IMR-90 (cell line): ENCODE results near the gene CPN2. TPM values are rescaled to one million over a fixed set of nuclear protein-coding genes. Genes with fewer than 3 reads are reported as not detected.

Source experiments
- ATAC-seq: fragments of 200-7000 bp; cut with Tn5 transposase; 2 replicates; pipeline ENCODE4 v1.9.1; 2020; ENCODE audit warnings: low read depth, mild to moderate bottlenecking, moderate library complexity
- BruUV-seq: library from RNA; stranded (reverse); fragments of 400-500 nt; replicated peaks from 2 replicates; lab custom pipeline; 2021; lab: Mats Ljungman, UMichigan
- CTCF ChIA-PET: fragments of 300-600 bp; formaldehyde crosslinking; extraction: SDS; loops from one replicate; lab custom pipeline; 2021; ENCODE audit warnings: antibody characterized with exemption; lab: Yijun Ruan, JAX
- POLR2A ChIA-PET: fragments of 300-600 bp; sonication (Branson Sonifier 250); formaldehyde crosslinking; loops from one replicate; lab custom pipeline; 2022; ENCODE audit warnings: antibody characterized with exemption; ENCODE audit not compliant: unreplicated experiment; lab: Charles Lee
- DNase-seq: peaks from one replicate; pipeline ENCODE4 v3.0.0; 2013
- H2AFZ ChIP-seq: replicated peaks from 2 replicates; pipeline ENCODE3; 2013; ENCODE audit warnings: low read length, mild to moderate bottlenecking; ENCODE audit not compliant: poor library complexity
- H2AK5ac ChIP-seq: 2 replicates; pipeline ENCODE4 v1.6.1; 2013; ENCODE audit warnings: low read depth, low read length, inconsistent platforms
- H2AK9ac ChIP-seq: replicated peaks from 2 replicates; pipeline ENCODE3; 2013; ENCODE audit warnings: mild to moderate bottlenecking, low read depth, low read length, moderate library complexity; ENCODE audit not compliant: poor library complexity
- H2BK120ac ChIP-seq: 2 replicates; pipeline ENCODE4 v1.6.1; 2013; ENCODE audit warnings: low read depth, low read length, inconsistent platforms
- H2BK15ac ChIP-seq: 3 replicates; pipeline ENCODE4 v1.6.1; 2013; ENCODE audit warnings: low read depth, low read length, inconsistent platforms
- H2BK20ac ChIP-seq: 2 replicates; pipeline ENCODE4 v1.6.1; 2013; ENCODE audit warnings: low read depth, mild to moderate bottlenecking, inconsistent platforms, low read length, moderate library complexity
- H2BK5ac ChIP-seq: 2 replicates; pipeline ENCODE4 v1.6.1; 2013; ENCODE audit warnings: mild to moderate bottlenecking, low read depth, low read length, inconsistent platforms; ENCODE audit not compliant: poor library complexity, severe bottlenecking
- H3K14ac ChIP-seq: replicated peaks from 2 replicates; pipeline ENCODE4 v1.6.1; 2013; ENCODE audit warnings: low read depth, low read length, inconsistent platforms
- H3K18ac ChIP-seq: 2 replicates; pipeline ENCODE4 v1.6.1; 2013; ENCODE audit warnings: low read depth, low read length, control low read depth
- H3K23ac ChIP-seq: 2 replicates; pipeline ENCODE4 v1.6.1; 2013; ENCODE audit warnings: low read depth, low read length, inconsistent platforms
- H3K27ac ChIP-seq: 2 replicates; pipeline ENCODE4 v1.5.1; 2013; ENCODE audit warnings: mild to moderate bottlenecking, control low read depth, low read length; ENCODE audit not compliant: insufficient read depth
- H3K27me3 ChIP-seq: 2 replicates; pipeline ENCODE4 v1.6.1; 2013; ENCODE audit warnings: low read length; ENCODE audit not compliant: control insufficient read depth, insufficient read depth
- H3K36me3 ChIP-seq: 2 replicates; pipeline ENCODE4 v1.6.1; 2013; ENCODE audit warnings: low read length, mixed read lengths; ENCODE audit not compliant: control insufficient read depth, insufficient read depth
- H3K4ac ChIP-seq: 2 replicates; pipeline ENCODE4 v1.6.1; 2013; ENCODE audit warnings: low read depth, low read length, inconsistent platforms
- H3K4me1 ChIP-seq: 2 replicates; pipeline ENCODE4 v1.6.1; 2013; ENCODE audit warnings: low read length, mixed read lengths; ENCODE audit not compliant: control insufficient read depth, insufficient read depth
- H3K4me2 ChIP-seq: 2 replicates; pipeline ENCODE4 v1.6.1; 2013; ENCODE audit warnings: low read depth, mild to moderate bottlenecking, control low read depth, low read length, moderate library complexity
- H3K4me3 ChIP-seq: 2 replicates; pipeline ENCODE4 v1.5.1; 2013; ENCODE audit warnings: low read depth, mild to moderate bottlenecking, control low read depth, low read length, moderate library complexity; ENCODE audit not compliant: insufficient read depth
- H3K56ac ChIP-seq: 2 replicates; pipeline ENCODE4 v1.6.1; 2013; ENCODE audit warnings: low read length, inconsistent platforms; ENCODE audit not compliant: insufficient read depth; ENCODE audit errors: extremely low read depth
- H3K79me1 ChIP-seq, 2 experiments: 2 replicates each; pipeline ENCODE4 v1.6.1; 2013; ENCODE audit warnings: low read length in 2 of 2, inconsistent platforms in 1 of 2, low read depth in 1 of 2
- H3K9ac ChIP-seq: 2 replicates; pipeline ENCODE4 v1.6.1; 2013; ENCODE audit warnings: low read depth, low read length, control low read depth
- H3K9me1 ChIP-seq: 2 replicates; pipeline ENCODE4 v1.6.1; 2013; ENCODE audit warnings: low read length, inconsistent platforms; ENCODE audit not compliant: insufficient read depth
- H3K9me3 ChIP-seq: 2 replicates; pipeline ENCODE4 v1.6.1; 2013; ENCODE audit warnings: low read length; ENCODE audit not compliant: control insufficient read depth, insufficient read depth
- H4K20me1 ChIP-seq: 2 replicates; pipeline ENCODE4 v1.6.1; 2013; ENCODE audit warnings: low read length, inconsistent platforms; ENCODE audit not compliant: insufficient read depth
- H4K5ac ChIP-seq: 2 replicates; pipeline ENCODE4 v1.6.1; 2013; ENCODE audit warnings: mild to moderate bottlenecking, low read depth, low read length, control low read depth
- H4K8ac ChIP-seq, 2 experiments: 2 replicates each; pipeline ENCODE4 v1.6.1; 2013; ENCODE audit warnings: low read depth in 2 of 2, low read length in 2 of 2, control low read depth in 1 of 2, inconsistent platforms in 1 of 2
- H4K91ac ChIP-seq: 2 replicates; pipeline ENCODE4 v1.6.1; 2013; ENCODE audit warnings: low read depth, low read length, inconsistent platforms; ENCODE audit not compliant: insufficient read depth
- BHLHE40 ChIP-seq: fragments of 150-350 bp; IDR thresholded peaks from 2 replicates; pipeline ENCODE4 v1.6.1; 2016; ENCODE audit warnings: mild to moderate bottlenecking, low read depth, low read length
- CEBPB ChIP-seq: IDR thresholded peaks from 2 replicates; pipeline ENCODE4 v1.6.1; 2012; ENCODE audit warnings: low read depth, low read length, improper control_type of control experiment
- CHD1 ChIP-seq: IDR thresholded peaks from 2 replicates; pipeline ENCODE4 v1.6.1; 2012; ENCODE audit warnings: low read depth, low read length, improper control_type of control experiment
- CTCF ChIP-seq: conservative IDR thresholded peaks from 2 replicates; pipeline ENCODE4 v1.5.1; 2012; ENCODE audit warnings: mild to moderate bottlenecking, low read depth, low read length, improper control_type of control experiment
- ELK1 ChIP-seq: fragments of 150-350 bp; IDR thresholded peaks from 2 replicates; pipeline ENCODE4 v1.6.1; 2016; ENCODE audit warnings: low read depth, mild to moderate bottlenecking, low read length, moderate library complexity, borderline replicate concordance
- FOS ChIP-seq: fragments of 150-350 bp; IDR thresholded peaks from 2 replicates; pipeline ENCODE4 v1.6.1; 2016; ENCODE audit warnings: low read depth, low read length
- MAFK ChIP-seq: IDR thresholded peaks from 2 replicates; pipeline ENCODE4 v1.6.1; 2012; ENCODE audit warnings: low read depth, low read length, improper control_type of control experiment
- MAZ ChIP-seq: IDR thresholded peaks from 2 replicates; pipeline ENCODE4 v1.6.1; 2012; ENCODE audit warnings: low read depth, mild to moderate bottlenecking, low read length, improper control_type of control experiment, moderate library complexity, borderline replicate concordance
- MXI1 ChIP-seq: IDR thresholded peaks from 2 replicates; pipeline ENCODE4 v1.6.1; 2012; ENCODE audit warnings: low read depth, mild to moderate bottlenecking, low read length, moderate library complexity, borderline replicate concordance
- NFE2L2 ChIP-seq: fragments of 150-350 bp; IDR thresholded peaks from 2 replicates; pipeline ENCODE4 v1.6.1; 2016; ENCODE audit warnings: low read depth, mild to moderate bottlenecking, low read length
- POLR2A ChIP-seq: IDR thresholded peaks from 2 replicates; pipeline ENCODE4 v1.6.1; 2012; ENCODE audit warnings: mild to moderate bottlenecking, low read depth, low read length
- RAD21 ChIP-seq: IDR thresholded peaks from 2 replicates; pipeline ENCODE4 v1.6.1; 2012; ENCODE audit warnings: low read length, improper control_type of control experiment
- RCOR1 ChIP-seq: IDR thresholded peaks from 2 replicates; pipeline ENCODE4 v1.6.1; 2012; ENCODE audit warnings: mild to moderate bottlenecking, low read length, improper control_type of control experiment; ENCODE audit not compliant: insufficient replicate concordance
- SMC3 ChIP-seq: fragments of 150-350 bp; IDR thresholded peaks from 2 replicates; pipeline ENCODE4 v1.6.1; 2016; ENCODE audit warnings: low read depth, mild to moderate bottlenecking, antibody characterized with exemption, low read length, moderate library complexity
- USF2 ChIP-seq: fragments of 150-350 bp; IDR thresholded peaks from 2 replicates; pipeline ENCODE4 v1.6.1; 2017; ENCODE audit warnings: mild to moderate bottlenecking, antibody characterized with exemption, low read length, low read depth
- WGBS, 2 experiments: methylation state at CpG; one replicate each; pipeline versions ENCODE4 v1.1.5 to v1.1.7; 2013; ENCODE audit warnings: missing lambda C conversion rate in 2 of 2; ENCODE audit not compliant: insufficient read length in 1 of 2; ENCODE audit errors: extremely low coverage in 2 of 2; 5-methylcytosine and 5-hydroxymethylcytosine counted together
- dilution Hi-C: fragments of 300-500 bp; cut with HindIII; formaldehyde crosslinking; loops from one replicate; pipeline ENCODE4 v1.14.3; 2018; ENCODE audit warnings: low sequenced_read_pairs; ENCODE audit not compliant: unreplicated experiment
- in situ Hi-C: fragments of 300-500 bp; cut with MboI; formaldehyde crosslinking; loops from 3 replicates; pipeline ENCODE4 v1.14.3; 2019; ENCODE audit warnings: low sequenced_read_pairs, inconsistent platforms, mixed read lengths
- intact Hi-C: fragments of 100-400 bp; cut with micrococcal nuclease; formaldehyde crosslinking; loops from 2 replicates; pipeline ENCODE4 v1.10.0; 2022
- polyA plus RNA-seq, 3 experiments: library from polyadenylated mRNA; depleted of rRNA; stranded (reverse); fragments of >200 nt; gene quantifications; 2 replicates each; pipeline ENCODE4 v1.2.3, GENCODE V29; 2012; ENCODE audit warnings: low replicate concordance in 1 of 3
- total RNA-seq: library from RNA; depleted of rRNA; stranded (reverse); fragments of >200 nt; gene quantifications from 2 replicates; pipeline ENCODE4 v1.2.3, GENCODE V29; 2012

Gene CPN2
- total and polyA plus RNA-seq, 2 of the 4 experiments (the other 2 are of a cell fraction): 0.07 TPM; not detected in 1

GRCh38 chr3:194306771-194307640 is 44.1 kb downstream of the CPN2 start:
- H3K56ac ChIP-seq: no peak overlapping the region
- ATAC-seq: no peak
- no peak overlapping the region for H3K9ac ChIP-seq
- H3K23ac ChIP-seq: no peak overlapping the region
- H2AFZ ChIP-seq: no peak overlapping the region
- H4K5ac ChIP-seq: no peak overlapping the region
- H3K18ac ChIP-seq: no peak overlapping the region
- no peak overlapping the region for H3K27ac ChIP-seq
- no TSS peak for BruUV-seq
- H2AK5ac ChIP-seq: no peak overlapping the region
- H3K14ac ChIP-seq: no peak overlapping the region
- H2BK15ac ChIP-seq: no peak overlapping the region
- intact Hi-C loops (no loop called here), dilution Hi-C loops (no loop called here), in situ Hi-C loops (no loop called here)
- ChIA-PET POLR2A (no interaction called here), CTCF (interaction anchor here (1.5 kb wide), 1 partner anchor 9 kb away, joined by 3 read pairs; no protein-coding TSS in a partner anchor)
- no peak overlapping the region for H2BK5ac ChIP-seq
- H2BK20ac ChIP-seq: no peak overlapping the region
- no peak overlapping the region for H3K4me3 ChIP-seq
- no peak overlapping the region for H4K91ac ChIP-seq
- H3K27me3 ChIP-seq: peaks cover 73% of the 10 kb centered on the region
- H2AK9ac ChIP-seq: no peak overlapping the region
- H3K4me2 ChIP-seq: no peak overlapping the region
- H3K36me3 ChIP-seq: no peaks in the 10 kb centered on the region
- no peak overlapping the region for H3K4ac ChIP-seq
- no peak overlapping the region for H4K8ac ChIP-seq
- no peaks in the 10 kb centered on the region for H3K4me1 ChIP-seq
- H3K9me1 ChIP-seq: no peaks in the 10 kb centered on the region
- WGBS, 2 experiments: no CpG with 5 or more reads among the region's 13 CpGs
- no peaks in the 10 kb centered on the region for H3K9me3 ChIP-seq
- no peak overlapping the region for H2BK120ac ChIP-seq
- no peaks in the 10 kb centered on the region for H3K79me1 ChIP-seq
- H4K20me1 ChIP-seq: no peaks in the 10 kb centered on the region
- no peak for DNase-seq
- TF ChIP-seq MXI1 (no peak), MAZ (no peak), CHD1 (no peak), USF2 (no peak), CEBPB (no peak), ELK1 (no peak), NFE2L2 (no peak), POLR2A (no peak), MAFK (no peak), RAD21 (no peak), CTCF (no peak), RCOR1 (no peak), SMC3 (no peak), FOS (no peak), BHLHE40 (no peak)
